Activated T-cell treated with anti-CD3 and anti-CD28 coated beads, Interleukin-2, amount 50 U/mL, for 24 hours (primary cell): Measurements from ENCODE around the gene RASGRP2.
A peak's percentile ranks its signal among the peaks of the same experiment; 100 is the strongest.

Experiments used
- DNase-seq: peaks from one replicate; pipeline ENCODE4 v3.0.0-alpha.2; 2020
- H3K27ac Mint-ChIP-seq: 2 replicates; pipeline ENCODE4 v1.8.0; 2020; ENCODE audit warnings: mild to moderate bottlenecking, mixed read lengths
- H3K27me3 Mint-ChIP-seq: 2 replicates; pipeline ENCODE4 v1.8.0; 2020; ENCODE audit warnings: mixed read lengths
- H3K36me3 Mint-ChIP-seq: 2 replicates; pipeline ENCODE4 v1.8.0; 2020; ENCODE audit warnings: low read depth, mixed read lengths
- H3K4me1 Mint-ChIP-seq: 2 replicates; pipeline ENCODE4 v1.8.0; 2020; ENCODE audit warnings: low read depth, mixed read lengths
- H3K4me3 Mint-ChIP-seq: 2 replicates; pipeline ENCODE4 v1.8.0; 2020; ENCODE audit warnings: mild to moderate bottlenecking, moderate library complexity, mixed read lengths
- H3K9me3 Mint-ChIP-seq: 2 replicates; pipeline ENCODE4 v1.8.0; 2020; ENCODE audit warnings: mixed read lengths

Gene RASGRP2

DNA sequence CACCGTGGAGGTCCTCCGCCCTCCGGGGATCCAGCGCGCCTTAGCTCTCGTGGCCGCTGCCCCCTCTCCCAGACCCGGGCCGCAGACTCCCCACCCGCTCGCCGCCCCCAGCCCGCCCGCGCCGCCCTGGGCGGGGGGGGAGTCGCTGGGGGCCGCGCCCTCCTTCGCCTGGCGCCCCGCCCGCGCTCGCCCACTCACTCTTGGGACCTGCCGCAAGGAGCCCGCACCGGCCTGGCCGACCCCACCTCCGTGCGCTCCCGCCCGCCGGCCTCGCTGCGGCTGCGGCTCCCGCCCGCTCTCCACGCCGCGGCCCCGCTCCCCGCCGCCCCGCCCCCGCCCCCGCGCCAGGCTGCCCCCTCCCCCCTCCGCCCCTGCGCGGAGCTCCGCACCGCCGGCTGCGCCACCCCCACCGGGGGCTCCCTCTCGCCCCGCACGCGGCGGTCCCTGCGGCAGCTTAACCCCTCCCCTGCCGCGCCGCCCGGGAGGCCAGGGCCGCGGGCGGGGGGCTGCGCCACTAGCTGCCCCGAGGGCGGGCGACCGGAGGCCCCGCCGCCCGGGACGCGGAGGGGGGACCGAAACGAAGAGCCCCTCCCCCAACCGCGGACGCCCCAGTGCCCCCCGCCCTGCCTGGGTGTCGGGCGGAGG lies 724 bp upstream of the RASGRP2 start:
- H3K9me3 Mint-ChIP-seq, result no peaks in the 10 kb centered on the region
- H3K27me3 Mint-ChIP-seq, result peaks cover 7% of the 10 kb centered on the region
- H3K27ac Mint-ChIP-seq, result peak overlapping the region; percentile 89
- H3K4me1 Mint-ChIP-seq, result peaks cover 30% of the 10 kb centered on the region
- peak; percentile 53 for DNase-seq
- peaks cover 1% of the 10 kb centered on the region for H3K36me3 Mint-ChIP-seq
- peak overlapping the region; percentile 72 for H3K4me3 Mint-ChIP-seq

DNA sequence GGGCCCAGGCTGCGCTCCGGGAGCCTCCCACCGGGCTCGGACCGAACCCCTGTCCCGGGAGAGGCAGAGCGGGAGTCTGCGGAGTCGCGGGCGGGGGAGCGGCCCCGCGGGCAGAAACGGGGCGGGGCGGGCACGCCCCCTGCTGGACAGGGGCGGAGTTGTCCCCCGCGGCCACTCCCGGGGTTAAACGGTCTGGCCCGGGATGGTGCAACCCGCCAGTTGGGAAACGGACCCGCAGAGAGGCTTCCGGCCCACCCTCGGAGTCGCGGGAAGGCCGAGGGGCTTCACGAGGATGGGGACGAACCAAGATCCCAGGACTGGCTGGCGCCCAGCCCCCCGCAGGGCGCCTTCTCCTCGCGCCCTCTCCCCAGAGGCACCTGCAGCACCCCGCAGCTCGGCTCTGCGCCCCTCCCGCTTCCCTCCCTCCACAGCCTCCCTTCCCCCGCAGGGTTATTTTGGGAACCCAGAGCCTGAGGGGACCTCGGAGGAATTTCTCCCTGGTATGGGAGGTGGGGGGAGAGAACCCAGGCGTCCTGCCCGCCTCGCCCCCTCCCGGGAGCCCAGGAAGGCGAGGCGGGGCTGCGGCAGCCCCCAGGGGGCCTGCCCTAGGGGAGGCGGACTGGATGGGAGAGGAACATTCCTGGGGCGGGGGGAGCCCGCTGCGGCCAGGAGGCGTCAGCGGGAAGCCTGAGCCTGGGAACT lies 902 bp downstream of the RASGRP2 start:
- Mint-ChIP-seq H3K36me3 (peaks cover 8% of the 10 kb centered on the region), H3K27me3 (peaks cover 7% of the 10 kb centered on the region)

DNA sequence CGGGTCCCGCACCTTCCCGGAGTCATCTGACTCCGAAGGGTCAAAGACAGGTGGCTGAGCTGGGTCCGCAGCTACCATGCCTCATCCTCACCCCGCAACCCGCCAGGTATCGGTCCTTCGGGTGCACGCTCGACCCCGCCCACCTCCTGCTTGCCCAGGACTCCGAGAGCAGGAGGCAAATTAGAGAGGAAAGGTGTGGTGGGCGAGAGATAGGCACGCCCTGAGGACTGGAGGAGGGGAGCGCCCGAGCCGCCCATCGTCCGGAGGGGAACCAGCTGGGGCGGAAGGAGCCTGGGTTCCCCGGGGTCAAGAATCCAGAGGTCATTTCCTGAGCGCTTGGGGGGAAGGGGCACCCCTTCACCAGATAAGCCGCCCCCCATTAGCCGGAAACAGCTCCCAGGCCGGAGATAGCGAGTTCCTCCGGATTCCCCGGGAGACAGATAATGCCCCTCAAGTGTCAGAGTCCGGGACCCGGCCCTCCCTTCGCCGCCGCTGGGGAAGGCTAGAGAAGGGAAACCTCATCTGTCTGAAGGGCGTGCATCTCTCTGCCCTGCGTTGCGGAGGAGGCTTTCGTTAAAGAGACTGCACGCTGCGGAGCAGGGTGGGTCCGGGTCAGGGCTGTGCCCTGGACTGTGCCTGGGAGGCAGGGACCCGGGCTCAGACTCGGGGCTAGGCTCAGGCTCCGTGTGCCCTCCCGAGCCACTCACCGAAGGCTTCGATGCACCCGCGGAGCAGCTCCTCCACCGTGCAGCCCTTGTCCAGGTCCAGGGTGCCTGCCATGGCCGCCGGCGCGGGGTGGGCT lies 1.7 kb downstream of the RASGRP2 start:
- H3K9me3 Mint-ChIP-seq, result no peaks in the 10 kb centered on the region
- DNase-seq, result no peak
- peaks cover 7% of the 10 kb centered on the region for H3K27me3 Mint-ChIP-seq
- no peak overlapping the region for H3K27ac Mint-ChIP-seq
- H3K4me1 Mint-ChIP-seq, result peaks cover 36% of the 10 kb centered on the region
- peak overlapping the region; percentile 67 for H3K4me3 Mint-ChIP-seq
- peaks cover 11% of the 10 kb centered on the region for H3K36me3 Mint-ChIP-seq

More for the DNA sequence above, 902 bp downstream of the RASGRP2 start:
- Mint-ChIP-seq H3K9me3 (no peaks in the 10 kb centered on the region), H3K27ac (no peak overlapping the region), H3K4me1 (peaks cover 34% of the 10 kb centered on the region), H3K4me3 (peak overlapping the region; percentile 67)
- DNase-seq, result peak; percentile 90

DNA sequence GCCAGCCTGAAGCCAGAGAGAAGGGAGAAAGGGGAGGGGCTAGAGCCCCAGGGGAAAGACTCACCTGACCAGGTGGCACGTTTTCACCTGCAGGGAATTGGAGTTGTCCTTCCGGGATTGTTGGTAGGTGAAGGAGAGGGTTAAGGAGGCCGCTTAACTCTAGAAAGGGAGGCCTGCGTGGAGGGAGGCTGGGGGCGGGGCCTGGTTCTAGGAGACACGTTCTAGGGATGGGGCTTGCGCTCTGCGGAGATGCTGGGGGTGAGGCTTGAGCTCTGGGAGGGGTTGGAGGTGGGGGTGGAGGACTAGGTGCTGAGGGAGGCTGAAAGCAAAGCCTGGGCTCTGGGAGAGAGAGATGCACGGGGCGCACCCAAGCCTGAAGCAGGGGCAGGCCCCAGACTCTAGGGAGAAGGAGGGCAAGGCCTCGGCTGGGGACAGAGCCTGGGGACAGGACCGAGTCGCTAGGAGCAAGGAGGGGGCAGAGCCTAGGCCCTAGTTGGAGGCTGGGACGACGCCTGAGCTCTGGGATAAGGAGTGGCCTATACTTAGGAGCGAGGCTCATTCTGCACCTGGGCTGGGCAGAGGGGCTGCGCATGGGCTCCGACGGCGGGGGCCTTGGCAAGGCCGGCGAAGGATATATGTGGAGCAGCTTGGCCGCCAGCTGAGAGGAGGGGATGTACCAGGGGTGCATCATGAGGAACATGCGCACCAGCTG lies 2.4 kb downstream of the RASGRP2 start:
- H3K4me3 Mint-ChIP-seq, result peak overlapping the region; percentile 67

DNA sequence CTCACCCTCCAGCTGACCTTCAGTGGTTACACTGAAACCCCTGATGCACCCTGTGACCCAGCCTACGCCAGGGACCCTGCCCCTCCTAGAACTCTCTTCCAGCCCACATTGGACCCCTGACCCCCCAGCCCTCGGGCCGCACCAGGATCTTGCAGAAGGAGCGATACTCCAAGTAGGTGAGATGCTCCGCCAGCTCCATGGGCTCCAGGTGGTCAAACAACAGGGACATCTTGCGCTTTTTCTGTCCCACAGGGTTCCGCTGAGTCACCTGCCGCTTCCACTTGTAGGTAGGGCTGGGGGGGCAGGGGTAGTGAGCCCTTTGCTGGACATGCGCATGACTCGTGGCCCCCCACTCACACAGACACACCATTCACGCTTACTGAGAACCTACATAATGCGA lies 4.1 kb downstream of the RASGRP2 start:
- H3K27ac Mint-ChIP-seq, result peak overlapping the region; percentile 41
- no peaks in the 10 kb centered on the region for H3K9me3 Mint-ChIP-seq
- peaks cover 7% of the 10 kb centered on the region for H3K27me3 Mint-ChIP-seq
- H3K4me1 Mint-ChIP-seq, result peaks cover 34% of the 10 kb centered on the region
- no peak for DNase-seq
- peaks cover 17% of the 10 kb centered on the region for H3K36me3 Mint-ChIP-seq
- H3K4me3 Mint-ChIP-seq, result no peak overlapping the region

More for the DNA sequence above, 2.4 kb downstream of the RASGRP2 start:
- peaks cover 15% of the 10 kb centered on the region for H3K36me3 Mint-ChIP-seq
- H3K9me3 Mint-ChIP-seq, result no peaks in the 10 kb centered on the region
- peaks cover 36% of the 10 kb centered on the region for H3K4me1 Mint-ChIP-seq
- H3K27ac Mint-ChIP-seq, result no peak overlapping the region
- DNase-seq, result no peak
- peaks cover 7% of the 10 kb centered on the region for H3K27me3 Mint-ChIP-seq

DNA sequence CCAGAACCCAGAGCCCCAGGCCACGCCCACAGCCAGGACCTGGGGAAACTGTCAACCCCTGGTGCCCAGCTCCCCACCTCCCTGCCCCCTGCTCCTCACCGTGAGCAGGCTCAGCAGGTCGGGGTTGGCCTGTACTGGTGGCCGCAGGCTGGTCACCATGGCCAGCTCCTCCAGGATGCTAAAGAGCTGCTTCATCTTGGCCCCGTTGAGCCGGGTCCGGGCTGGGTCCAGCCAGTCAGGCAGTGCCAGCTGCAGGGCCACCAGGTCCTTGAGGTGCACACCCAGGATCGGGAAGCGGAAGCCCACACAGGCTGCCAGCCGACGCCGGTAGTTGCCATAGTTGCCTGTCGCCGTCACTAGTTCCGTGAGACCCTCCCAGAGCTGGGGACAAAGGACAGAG lies 7.3 kb downstream of the RASGRP2 start:
- H3K9me3 Mint-ChIP-seq, result no peaks in the 10 kb centered on the region
- H3K27ac Mint-ChIP-seq, result peak overlapping the region; percentile 2
- H3K36me3 Mint-ChIP-seq, result peaks cover 31% of the 10 kb centered on the region
- H3K4me1 Mint-ChIP-seq, result peaks cover 25% of the 10 kb centered on the region
- DNase-seq, result no peak
- H3K27me3 Mint-ChIP-seq, result no peaks in the 10 kb centered on the region
- H3K4me3 Mint-ChIP-seq, result no peak overlapping the region

DNA sequence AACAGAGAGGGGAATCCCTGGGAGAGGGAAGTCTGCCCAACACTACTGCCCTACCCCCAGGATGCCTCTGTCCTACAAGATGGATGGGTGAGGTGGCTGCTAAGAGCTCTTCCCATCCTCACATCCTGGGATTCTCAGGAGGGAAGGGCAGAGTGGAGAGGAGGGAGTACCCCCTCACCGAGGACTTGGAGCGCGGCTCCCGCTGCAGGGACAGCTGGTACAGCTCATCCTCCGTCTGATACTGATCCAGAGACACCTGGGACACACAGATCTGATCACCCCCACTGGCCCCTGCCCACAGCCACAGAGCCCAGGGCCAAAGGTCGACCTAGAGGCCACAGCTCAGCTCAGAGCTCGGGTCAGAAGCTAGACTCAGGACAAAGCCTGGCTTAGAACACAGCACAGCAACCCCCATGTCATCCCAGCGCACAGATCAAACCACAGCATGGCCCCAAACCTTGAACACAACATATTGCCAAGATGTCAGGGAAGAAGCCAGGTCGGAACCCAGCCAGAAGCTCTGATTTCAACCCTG lies 8.2 kb downstream of the RASGRP2 start:
- Mint-ChIP-seq H3K27ac (peak overlapping the region; percentile 7), H3K36me3 (peaks cover 31% of the 10 kb centered on the region)

DNA sequence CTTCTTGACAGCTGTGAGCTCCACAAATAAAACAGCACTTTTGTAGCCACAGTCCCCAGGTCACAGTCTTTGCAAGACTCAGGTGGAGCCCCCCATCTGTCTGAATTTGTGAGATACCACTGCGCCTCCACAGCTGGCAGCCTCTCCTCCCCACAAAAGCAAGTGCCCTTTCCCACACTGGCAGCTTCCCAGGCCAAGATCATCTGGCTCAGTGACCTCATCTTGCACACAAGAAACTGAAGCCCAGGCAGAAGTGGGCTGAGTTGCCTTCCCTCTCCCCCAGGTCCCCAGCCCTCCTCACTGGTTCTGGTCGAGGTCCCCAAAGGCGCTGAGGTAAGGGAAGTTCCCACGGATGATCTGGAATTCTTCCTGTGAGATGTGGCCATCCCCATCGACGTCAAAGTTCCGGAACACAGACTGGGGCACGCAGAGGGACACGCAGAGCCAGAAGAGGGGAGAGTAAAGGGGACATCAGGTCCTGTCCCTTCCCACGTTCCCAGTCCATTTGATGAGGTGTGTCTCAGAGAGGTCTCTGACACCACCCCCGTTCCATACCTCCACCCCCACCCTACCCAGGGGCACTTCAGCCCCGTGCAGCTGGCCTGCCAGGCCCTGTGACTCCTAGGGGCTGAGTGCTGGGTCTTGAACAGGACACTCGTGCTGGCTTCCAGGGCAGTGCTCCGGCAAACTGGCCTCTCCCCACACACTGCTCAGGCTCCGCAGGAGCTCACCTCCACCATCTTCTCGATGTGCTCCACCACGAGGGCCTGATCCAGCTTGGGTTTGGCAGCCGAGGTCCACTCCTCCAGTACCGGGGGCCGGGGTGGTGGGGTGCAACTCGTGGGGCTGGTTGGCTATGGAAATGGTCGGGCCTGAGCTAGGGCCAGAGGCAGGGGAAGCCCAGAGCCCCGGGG lies 8.9 kb downstream of the RASGRP2 start:
- no peaks in the 10 kb centered on the region for H3K27me3 Mint-ChIP-seq
- peaks cover 33% of the 10 kb centered on the region for H3K36me3 Mint-ChIP-seq

More for the DNA sequence above, 8.2 kb downstream of the RASGRP2 start:
- no peaks in the 10 kb centered on the region for H3K27me3 Mint-ChIP-seq
- H3K4me1 Mint-ChIP-seq, result peaks cover 20% of the 10 kb centered on the region
- no peak overlapping the region for H3K4me3 Mint-ChIP-seq
- no peak for DNase-seq
- no peaks in the 10 kb centered on the region for H3K9me3 Mint-ChIP-seq

DNA sequence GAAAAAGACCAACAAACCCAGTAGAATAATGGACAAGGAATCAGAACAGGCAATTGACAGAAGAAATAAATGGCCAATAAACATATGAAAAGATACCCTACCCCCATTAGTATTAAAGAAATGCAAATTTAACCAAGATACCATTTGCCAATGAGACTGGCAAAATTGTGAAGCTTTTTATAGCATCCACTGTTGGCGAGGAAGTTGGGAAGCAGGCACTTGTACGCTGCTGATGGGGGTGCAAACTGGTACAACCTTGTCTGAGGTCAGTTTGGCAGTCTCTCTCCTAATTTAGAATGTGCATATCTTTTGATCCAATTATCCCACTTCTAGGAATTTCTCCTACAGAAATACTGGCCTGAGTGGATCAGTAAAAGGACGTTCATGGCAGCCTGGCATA lies 12.3 kb downstream of the RASGRP2 start:
- Mint-ChIP-seq H3K36me3 (peaks cover 30% of the 10 kb centered on the region), H3K27me3 (no peaks in the 10 kb centered on the region), H3K4me1 (peaks cover 14% of the 10 kb centered on the region), H3K4me3 (no peak overlapping the region), H3K27ac (no peak overlapping the region), H3K9me3 (no peaks in the 10 kb centered on the region)
- DNase-seq, result no peak

More for the DNA sequence above, 8.9 kb downstream of the RASGRP2 start:
- peaks cover 20% of the 10 kb centered on the region for H3K4me1 Mint-ChIP-seq
- no peak overlapping the region for H3K4me3 Mint-ChIP-seq
- H3K27ac Mint-ChIP-seq, result peak overlapping the region; percentile 24
- H3K9me3 Mint-ChIP-seq, result no peaks in the 10 kb centered on the region
- no peak for DNase-seq

DNA sequence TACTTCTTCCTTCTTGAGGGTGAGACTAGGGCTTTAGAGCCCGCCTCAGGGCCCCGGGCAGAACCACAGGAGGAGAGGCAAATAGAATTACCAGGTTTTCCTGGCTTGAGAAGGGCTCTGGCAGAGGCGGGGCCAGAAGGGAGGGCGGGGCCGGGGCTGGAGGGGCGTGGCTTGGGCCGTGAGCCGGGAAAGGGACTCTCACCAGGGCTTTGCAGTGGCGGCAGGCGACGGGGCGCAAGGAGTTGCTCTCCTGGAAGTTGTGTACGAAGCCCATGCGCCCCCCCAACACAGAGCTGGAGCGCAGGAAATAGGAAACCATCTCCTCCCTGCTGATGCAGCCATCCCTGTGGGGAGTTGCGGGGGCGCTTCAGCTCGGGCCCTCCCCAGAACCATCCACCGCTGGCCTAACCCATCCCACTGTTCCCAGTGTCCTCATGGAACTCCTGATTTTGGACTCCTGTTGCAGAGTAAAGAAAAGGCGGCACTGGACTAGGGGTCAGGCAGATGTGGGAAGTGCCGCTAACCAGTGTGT lies 14.0 kb downstream of the RASGRP2 start:
- H3K4me3 Mint-ChIP-seq, result no peak overlapping the region
- H3K4me1 Mint-ChIP-seq, result peaks cover 11% of the 10 kb centered on the region
- no peaks in the 10 kb centered on the region for H3K9me3 Mint-ChIP-seq
- H3K27ac Mint-ChIP-seq, result peak overlapping the region; percentile 57
- peak; percentile 55 for DNase-seq
- peaks cover 29% of the 10 kb centered on the region for H3K36me3 Mint-ChIP-seq
- H3K27me3 Mint-ChIP-seq, result no peaks in the 10 kb centered on the region

DNA sequence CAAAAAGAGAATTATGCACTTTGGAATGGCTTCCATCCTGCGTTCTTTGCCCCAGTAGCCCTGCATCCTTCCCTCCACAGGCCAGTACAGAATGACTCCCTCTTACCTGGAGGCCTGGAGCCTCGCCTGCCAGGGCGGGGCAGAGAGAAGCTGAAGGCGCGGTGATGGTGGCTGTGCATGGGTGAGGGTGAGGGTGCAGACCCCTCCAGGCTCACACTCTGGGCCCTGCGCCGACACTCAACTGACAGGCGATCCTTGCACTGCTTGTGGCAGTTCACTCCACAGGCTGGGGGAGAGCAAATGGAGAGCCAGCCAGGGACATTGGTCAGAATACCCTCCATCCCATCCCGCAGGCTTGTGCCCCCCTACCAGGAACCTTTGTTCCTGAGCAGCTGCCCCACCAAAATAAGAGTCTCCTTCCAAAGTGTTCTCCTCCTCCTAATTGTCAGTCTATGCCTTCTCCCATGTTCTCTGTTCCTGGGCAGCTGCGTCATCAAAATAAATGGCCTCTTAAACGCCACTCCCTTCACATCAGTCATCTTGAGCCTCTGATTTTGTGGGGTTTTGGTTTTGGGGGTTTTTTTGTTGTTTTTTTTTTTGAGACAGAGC lies 15.1 kb downstream of the RASGRP2 start:
- no peak for DNase-seq
- Mint-ChIP-seq H3K27ac (no peak overlapping the region), H3K9me3 (no peaks in the 10 kb centered on the region), H3K36me3 (peaks cover 23% of the 10 kb centered on the region), H3K4me1 (peaks cover 12% of the 10 kb centered on the region), H3K27me3 (no peaks in the 10 kb centered on the region), H3K4me3 (no peak overlapping the region)

DNA sequence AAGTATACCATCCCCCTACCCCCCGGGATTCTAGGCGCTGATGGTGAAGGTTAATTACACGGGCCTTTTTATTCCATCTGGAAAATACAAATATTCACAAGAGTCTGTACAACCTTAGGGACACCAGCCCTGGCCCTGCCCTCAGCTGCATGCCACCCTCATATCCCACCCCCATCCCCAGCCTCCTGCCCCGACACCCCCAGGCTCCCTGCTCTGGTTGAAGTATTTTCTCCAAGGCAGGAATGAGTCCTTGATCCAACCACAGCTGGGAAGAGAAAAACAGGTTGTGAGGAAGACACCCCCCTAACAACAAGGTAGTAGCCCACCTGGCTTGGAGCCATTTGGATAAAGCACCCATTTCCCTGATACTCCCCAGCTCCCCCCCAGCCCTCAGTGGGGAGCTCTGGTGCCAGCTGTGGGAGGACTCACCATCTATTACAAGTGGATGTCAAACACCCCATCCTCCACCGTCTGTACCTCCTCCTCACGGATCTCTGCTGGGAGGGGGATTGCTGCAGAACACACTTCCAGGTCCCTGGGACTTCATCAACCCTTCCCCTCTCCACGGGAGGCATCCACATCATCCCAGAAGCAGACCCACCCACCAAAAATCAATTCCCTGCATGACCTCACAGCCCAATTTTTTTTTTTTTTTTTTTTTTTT lies 16.9 kb downstream of the RASGRP2 start:
- Mint-ChIP-seq H3K27ac (peak overlapping the region; percentile 44), H3K4me1 (peaks cover 10% of the 10 kb centered on the region), H3K27me3 (peaks cover 5% of the 10 kb centered on the region), H3K4me3 (no peak overlapping the region), H3K36me3 (peaks cover 18% of the 10 kb centered on the region), H3K9me3 (no peaks in the 10 kb centered on the region)
- no peak for DNase-seq
